GM23248 (cell line): ENCODE results near the gene ZFHX2. TPM values are rescaled to one million over a fixed set of nuclear protein-coding genes. Genes with fewer than 3 reads are reported as not detected.

Experiments used
- DNase-seq: peaks from one replicate; pipeline ENCODE4 v3.0.0-alpha.2; 2015
- H2AFZ ChIP-seq: fragments of 200-600 bp; sonication (generic); 2 replicates; pipeline ENCODE4 v1.6.1; 2016; ENCODE audit warnings: antibody characterized with exemption
- H3F3A ChIP-seq: fragments of 200-600 bp; sonication (generic); 2 replicates; pipeline ENCODE4 v1.6.1; 2016; ENCODE audit warnings: mild to moderate bottlenecking, antibody characterized with exemption, mixed run types; ENCODE audit not compliant: insufficient read depth
- H3K27ac ChIP-seq: fragments of 200-600 bp; sonication (generic); 2 replicates; pipeline ENCODE4 v1.5.1; 2016; ENCODE audit warnings: mild to moderate bottlenecking
- H3K27me3 ChIP-seq: fragments of 200-600 bp; sonication (generic); replicated peaks from 2 replicates; pipeline ENCODE4 v1.6.1; 2016; ENCODE audit warnings: mild to moderate bottlenecking; ENCODE audit not compliant: insufficient read depth
- H3K36me3 ChIP-seq: fragments of 200-600 bp; sonication (generic); 2 replicates; pipeline ENCODE4 v1.6.1; 2016; ENCODE audit warnings: low read depth, mild to moderate bottlenecking
- H3K4me1 ChIP-seq: fragments of 200-600 bp; sonication (generic); 2 replicates; pipeline ENCODE4 v1.6.1; 2016; ENCODE audit warnings: mild to moderate bottlenecking; ENCODE audit not compliant: insufficient read depth
- H3K4me2 ChIP-seq: fragments of 200-600 bp; sonication (generic); one replicate; pipeline ENCODE4 v1.6.1; 2016; ENCODE audit warnings: mild to moderate bottlenecking; ENCODE audit not compliant: unreplicated experiment
- H3K4me3 ChIP-seq: fragments of 200-600 bp; sonication (generic); 2 replicates; pipeline ENCODE4 v1.5.1; 2016; ENCODE audit warnings: mild to moderate bottlenecking
- H3K79me2 ChIP-seq: fragments of 200-600 bp; sonication (generic); 2 replicates; pipeline ENCODE4 v1.6.1; 2016; ENCODE audit warnings: mild to moderate bottlenecking; ENCODE audit not compliant: insufficient read depth
- H3K9ac ChIP-seq: fragments of 200-600 bp; sonication (generic); 2 replicates; pipeline ENCODE4 v1.6.1; 2016; ENCODE audit warnings: mild to moderate bottlenecking
- H3K9me2 ChIP-seq: fragments of 200-600 bp; sonication (generic); 2 replicates; pipeline ENCODE4 v1.6.1; 2016; ENCODE audit warnings: mixed run types, mild to moderate bottlenecking, moderate library complexity; ENCODE audit not compliant: insufficient read depth
- H3K9me3 ChIP-seq: fragments of 200-600 bp; sonication (generic); one replicate; pipeline ENCODE4 v1.6.1; 2017; ENCODE audit warnings: low read depth
- H4K20me1 ChIP-seq: fragments of 200-600 bp; sonication (generic); 2 replicates; pipeline ENCODE4 v1.6.0; 2016; ENCODE audit not compliant: insufficient read depth
- EZH2 ChIP-seq: fragments of 200-600 bp; sonication (generic); IDR thresholded peaks from 2 replicates; pipeline ENCODE4 v1.6.1; 2018; ENCODE audit warnings: antibody characterized with exemption, mild to moderate bottlenecking; ENCODE audit not compliant: insufficient read depth, poor library complexity, severe bottlenecking
- EZH2phosphoT487 ChIP-seq: fragments of 200-600 bp; sonication (generic); IDR thresholded peaks from 2 replicates; pipeline ENCODE4 v1.6.1; 2018; ENCODE audit warnings: antibody characterized with exemption, moderate library complexity, mild to moderate bottlenecking, low read depth; ENCODE audit not compliant: insufficient read depth
- WGBS, 2 experiments: methylation state at CpG; one replicate each; pipeline ENCODE4 v1.1.6; 2015 to 2017; ENCODE audit warnings: low lambda C conversion rate in 2 of 2, low coverage in 1 of 2; ENCODE audit errors: missing lambda C conversion rate in 2 of 2; 5-methylcytosine and 5-hydroxymethylcytosine counted together
- in situ Hi-C: fragments of 300-500 bp; cut with MboI; formaldehyde crosslinking; loops from 2 replicates; pipeline ENCODE4 v1.15.0; 2020
- polyA plus RNA-seq: library from polyadenylated mRNA; unstranded; fragments of >200 nt; fragmentation: Nextera tagmentation; extraction: Ambion mirVana; gene quantifications from 2 replicates; pipeline ENCODE4 v1.2.1, GENCODE V29; 2016
- total RNA-seq: library from RNA; depleted of rRNA; stranded (reverse); fragments of >200 nt; shearing (Covaris generic); gene quantifications from 2 replicates; pipeline ENCODE4 v1.2.3, GENCODE V29; 2014

Gene ZFHX2
- total and polyA plus RNA-seq, 2 experiments from 2014 or later: under 0.01 to 0.49 TPM

- WGBS, 2 experiments: 83% methylated on average over 16 of the region's 16 CpGs
Observed at GRCh38 chr14:23533652-23534435, 17.7 kb downstream of the ZFHX2 start.

GRCh38 chr14:23532658-23533057, 18.9 kb downstream of the ZFHX2 start:
- Histone ChIP-seq H4K20me1 (no peaks in the 10 kb centered on the region), H3K4me3 (no peak overlapping the region), H3K4me1 (no peaks in the 10 kb centered on the region), H3F3A (no peaks in the 10 kb centered on the region), H3K79me2 (no peaks in the 10 kb centered on the region), H3K4me2 (no peak overlapping the region), H3K9me2 (no peaks in the 10 kb centered on the region), H2AFZ (no peak overlapping the region), H3K9me3 (no peaks in the 10 kb centered on the region), H3K27me3 (no peaks in the 10 kb centered on the region), H3K36me3 (no peaks in the 10 kb centered on the region), H3K27ac (no peak overlapping the region), H3K9ac (no peak overlapping the region)
- TF ChIP-seq EZH2phosphoT487 (no peak), EZH2 (no peak)
- in situ Hi-C loops: no loop called here
- DNase-seq: no peak
- WGBS, 2 experiments: 89 to 91% methylated on average over 7 of the region's 7 CpGs

More at GRCh38 chr14:23533652-23534435, 17.7 kb downstream of the ZFHX2 start:
- Histone ChIP-seq H3K9ac (no peak overlapping the region), H2AFZ (no peak overlapping the region), H3K36me3 (no peaks in the 10 kb centered on the region), H3K9me2 (no peaks in the 10 kb centered on the region), H3K27me3 (no peaks in the 10 kb centered on the region), H3K4me2 (no peak overlapping the region), H3K9me3 (no peaks in the 10 kb centered on the region), H3K79me2 (no peaks in the 10 kb centered on the region), H3K4me1 (no peaks in the 10 kb centered on the region), H3K27ac (no peak overlapping the region), H3F3A (no peaks in the 10 kb centered on the region), H3K4me3 (no peak overlapping the region), H4K20me1 (no peaks in the 10 kb centered on the region)
- in situ Hi-C loops: no loop called here
- no peak for TF ChIP-seq EZH2phosphoT487
- TF ChIP-seq EZH2: no peak
- no peak for DNase-seq

GRCh38 chr14:23531391-23531790, 20.2 kb downstream of the ZFHX2 start:
- Histone ChIP-seq H3K9ac (no peak overlapping the region), H3K4me2 (no peak overlapping the region), H2AFZ (no peak overlapping the region), H3K9me3 (no peaks in the 10 kb centered on the region), H3F3A (no peaks in the 10 kb centered on the region), H3K4me3 (no peak overlapping the region), H3K79me2 (no peaks in the 10 kb centered on the region), H3K4me1 (no peaks in the 10 kb centered on the region), H4K20me1 (no peaks in the 10 kb centered on the region), H3K9me2 (no peaks in the 10 kb centered on the region), H3K27me3 (no peaks in the 10 kb centered on the region), H3K27ac (no peak overlapping the region), H3K36me3 (no peaks in the 10 kb centered on the region)
- in situ Hi-C loops: no loop called here
- no peak for DNase-seq
- TF ChIP-seq EZH2: no peak
- no peak for TF ChIP-seq EZH2phosphoT487
- WGBS, 2 experiments: 86 to 88% methylated on average over 12 of the region's 12 CpGs

GRCh38 chr14:23530375-23531055, 21.1 kb downstream of the ZFHX2 start:
- in situ Hi-C loops: no loop called here
- DNase-seq: no peak
- H3K9ac ChIP-seq: no peak overlapping the region
- H3F3A ChIP-seq: no peaks in the 10 kb centered on the region
- no peak overlapping the region for H3K27ac ChIP-seq
- H3K36me3 ChIP-seq: no peaks in the 10 kb centered on the region
- WGBS, 2 experiments: 75 to 76% methylated on average over 10 of the region's 10 CpGs
- TF ChIP-seq EZH2 (no peak), EZH2phosphoT487 (no peak)
- H3K4me2 ChIP-seq: no peak overlapping the region
- H3K4me3 ChIP-seq: no peak overlapping the region
- H3K27me3 ChIP-seq: no peaks in the 10 kb centered on the region
- no peaks in the 10 kb centered on the region for H3K79me2 ChIP-seq
- no peaks in the 10 kb centered on the region for H3K4me1 ChIP-seq
- no peaks in the 10 kb centered on the region for H4K20me1 ChIP-seq
- no peak overlapping the region for H2AFZ ChIP-seq
- H3K9me2 ChIP-seq: no peaks in the 10 kb centered on the region
- no peaks in the 10 kb centered on the region for H3K9me3 ChIP-seq
